GM04503 (cell line): ENCODE results near the gene OMG.
"Not testable (repeated sequence)": the region's sequence is repeated elsewhere in the genome, so short reads cannot be mapped to it uniquely, and the experiment has no call there.

Experiments
- DNase-seq: peaks from one replicate; pipeline ENCODE4 v3.0.0-alpha.2; 2012; ENCODE audit warnings: low read depth

The OMG gene

DNA sequence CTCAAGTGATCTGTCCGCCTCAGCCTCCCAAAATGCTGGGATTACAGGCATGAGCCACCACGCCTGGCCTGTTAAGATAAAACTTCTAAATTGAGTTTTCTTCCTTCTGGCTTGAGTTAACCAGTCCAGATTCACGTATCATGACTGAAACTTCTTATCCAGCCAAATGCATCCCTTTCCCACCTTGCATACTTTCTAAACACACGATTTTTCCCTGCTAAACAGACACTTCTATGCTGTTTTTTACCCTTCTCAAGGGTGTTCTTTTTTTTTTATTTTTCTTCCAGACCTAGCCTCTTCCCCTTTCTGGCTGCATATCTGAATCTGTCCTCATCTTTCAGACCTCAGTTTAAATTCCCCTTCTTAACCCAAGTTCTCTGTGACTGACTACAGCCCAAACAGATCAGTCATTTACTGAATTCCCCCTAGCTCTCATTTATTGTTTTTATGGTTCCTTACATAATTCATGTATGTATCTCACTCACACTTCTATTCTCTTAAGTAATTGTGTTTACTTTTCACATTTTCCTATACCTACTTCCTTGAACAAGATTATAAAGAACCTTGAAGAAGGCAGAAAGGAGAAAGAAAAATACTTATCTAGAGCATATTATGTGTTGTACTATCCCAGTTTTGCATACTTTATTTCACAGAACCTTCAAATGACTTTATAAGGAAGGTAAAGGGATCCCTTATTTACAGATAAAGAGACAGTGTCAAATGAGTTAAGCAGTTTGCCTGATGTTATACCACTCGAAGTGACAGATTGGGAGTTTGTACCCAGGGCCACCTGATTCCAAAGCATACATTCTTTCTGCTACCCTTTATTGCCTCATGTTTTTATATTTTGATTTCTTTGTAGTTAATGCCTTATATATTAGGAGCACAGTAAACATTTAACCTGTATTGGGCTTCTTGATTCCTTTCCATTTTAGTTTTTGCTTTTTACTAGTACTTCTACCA, 11.6 kb upstream of the OMG start:
- no peak for DNase-seq

DNA sequence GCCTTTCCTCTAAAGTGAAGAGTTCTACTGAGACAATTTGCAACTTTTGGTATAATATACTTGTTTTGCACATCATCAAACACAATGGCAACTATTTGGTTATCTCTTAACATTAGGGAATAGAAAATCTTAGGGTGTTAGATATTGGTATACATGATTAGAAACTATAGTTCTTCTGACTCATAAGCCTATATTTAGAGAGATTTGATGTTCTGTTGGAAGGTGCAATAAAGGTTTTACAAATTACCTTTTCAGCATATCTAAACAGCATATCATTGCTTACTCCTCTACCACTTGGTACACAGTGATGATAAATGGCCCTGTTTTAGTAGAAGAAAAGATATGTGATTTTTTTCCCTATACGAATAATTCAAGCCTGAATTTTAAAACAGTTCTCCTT, 10.6 kb upstream of the OMG start:
- no peak for DNase-seq

DNA sequence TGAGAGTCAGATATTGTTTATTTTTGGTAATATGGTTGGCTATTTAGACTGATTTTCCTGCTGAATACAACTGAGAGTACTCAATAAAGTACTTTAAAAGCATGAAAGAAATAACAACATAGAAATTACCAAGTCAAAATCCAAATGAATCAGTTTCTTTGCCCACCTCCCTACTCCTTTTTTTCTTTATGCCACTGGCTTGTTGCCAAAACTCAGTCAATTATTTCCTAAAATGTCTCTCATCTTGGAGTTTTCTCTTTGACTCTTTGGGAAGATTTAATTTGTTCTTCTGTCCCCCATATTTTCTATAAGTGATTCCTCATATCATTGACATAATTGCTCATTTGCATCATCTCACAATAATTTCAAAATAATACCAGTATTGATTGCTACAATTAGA, 2.6 kb upstream of the OMG start:
- DNase-seq: no peak

DNA sequence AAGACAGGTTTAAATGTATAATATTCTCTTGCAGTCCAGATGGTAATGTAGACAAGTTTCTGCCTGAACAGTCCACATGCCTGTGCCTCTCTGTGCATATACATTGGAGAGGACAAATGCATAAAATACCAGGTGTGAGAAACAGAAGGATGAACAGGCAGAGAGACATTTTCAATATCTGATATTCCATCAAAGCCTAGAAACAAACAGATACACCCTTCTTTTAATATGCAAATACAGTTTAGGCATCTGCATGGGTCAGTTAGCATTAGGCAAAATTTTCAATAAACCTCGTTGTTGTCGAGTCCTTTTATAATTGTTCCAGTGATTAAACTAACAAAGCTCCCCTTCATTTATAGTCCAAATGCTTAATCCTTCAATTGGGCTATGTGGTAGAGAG, 897 bp downstream of the OMG start:
- no peak for DNase-seq

DNA sequence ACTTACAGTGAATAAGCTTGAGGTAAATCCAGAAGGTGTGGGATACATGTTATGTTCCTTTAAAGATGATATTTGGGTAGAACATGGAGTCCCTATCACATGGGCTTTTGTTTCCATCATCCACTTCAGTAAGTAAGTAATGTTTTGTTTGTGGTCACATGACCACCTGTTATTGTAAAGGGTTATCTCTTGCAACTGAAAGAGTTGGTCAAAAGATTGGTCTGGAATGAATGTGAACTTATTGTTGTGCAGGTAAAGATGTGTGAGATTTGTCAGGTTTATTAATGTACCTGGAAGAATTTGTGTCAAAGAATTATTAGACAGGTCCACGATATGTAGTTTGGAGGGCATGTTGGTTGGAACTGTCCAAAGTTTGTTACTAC, 1.6 kb downstream of the OMG start:
- DNase-seq: no peak

DNA sequence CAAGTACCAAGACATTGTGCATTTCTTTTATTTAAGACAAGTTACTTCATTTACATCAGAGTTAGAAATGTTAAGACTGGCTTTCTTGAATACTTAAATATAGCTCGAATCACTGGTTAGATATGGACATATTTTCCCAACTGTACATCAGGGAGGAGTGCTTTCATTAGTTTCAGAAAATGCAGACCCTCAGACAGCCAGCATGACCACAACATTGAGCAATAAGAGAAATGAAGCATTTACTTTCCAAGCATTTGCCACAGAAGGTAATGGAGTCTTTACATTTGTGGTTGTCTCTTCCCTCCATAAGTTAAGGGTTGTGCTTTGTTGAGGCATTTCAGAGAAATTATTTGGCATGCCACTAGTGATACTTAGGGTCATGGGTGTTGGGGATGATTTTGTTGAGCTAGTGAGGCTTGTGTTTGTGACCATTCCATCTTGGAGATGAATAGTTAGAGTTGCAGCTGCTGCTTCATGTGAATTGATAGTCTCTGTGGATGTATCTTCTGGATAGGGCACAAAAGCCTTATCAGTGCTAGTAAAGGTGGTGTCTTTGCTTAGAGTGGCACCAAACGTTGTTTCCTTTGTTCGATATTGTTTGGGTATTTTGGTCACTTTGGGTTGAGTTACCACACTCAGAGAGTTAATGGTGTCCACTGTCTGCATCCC, 2.1 kb downstream of the OMG start:
- no peak for DNase-seq

DNA sequence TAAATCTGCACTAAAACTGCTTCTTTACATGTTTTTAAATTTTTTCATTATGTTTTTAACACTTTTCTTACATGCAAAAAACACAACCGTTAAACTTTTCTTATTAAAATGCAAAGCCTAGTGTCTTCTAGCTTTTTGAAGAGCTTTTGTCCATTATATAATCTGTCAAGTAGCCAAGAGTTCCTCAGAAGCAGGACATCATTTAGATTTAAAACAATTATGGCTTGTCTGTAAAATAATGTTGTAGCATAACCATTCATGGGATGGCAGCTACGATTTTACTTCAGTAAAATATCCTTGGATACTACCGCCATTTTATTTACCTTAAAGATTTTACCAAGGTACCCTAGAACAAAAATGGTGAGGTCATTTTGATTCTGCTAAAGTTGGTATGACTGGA, 2.8 kb downstream of the OMG start:
- DNase-seq: no peak

DNA sequence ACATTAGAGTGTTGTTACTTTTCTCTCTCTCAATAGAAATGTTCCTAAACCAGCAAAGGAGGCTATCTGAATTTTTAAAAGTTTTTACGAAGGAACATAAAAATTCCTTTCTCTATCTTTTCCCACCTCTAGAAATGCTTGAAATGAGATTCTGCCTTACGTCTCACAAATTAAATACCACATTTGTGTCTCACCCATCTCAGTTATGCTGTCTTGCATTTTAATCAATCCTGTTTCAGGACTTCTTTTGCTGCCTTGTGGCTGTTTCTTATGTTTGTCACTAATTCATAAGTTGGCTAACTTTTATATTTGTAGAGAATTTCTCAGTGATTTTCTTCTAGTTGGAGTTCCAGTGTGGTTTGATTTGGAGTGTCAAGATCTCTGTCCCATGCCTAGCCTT, 3.5 kb downstream of the OMG start:
- no peak for DNase-seq

DNA sequence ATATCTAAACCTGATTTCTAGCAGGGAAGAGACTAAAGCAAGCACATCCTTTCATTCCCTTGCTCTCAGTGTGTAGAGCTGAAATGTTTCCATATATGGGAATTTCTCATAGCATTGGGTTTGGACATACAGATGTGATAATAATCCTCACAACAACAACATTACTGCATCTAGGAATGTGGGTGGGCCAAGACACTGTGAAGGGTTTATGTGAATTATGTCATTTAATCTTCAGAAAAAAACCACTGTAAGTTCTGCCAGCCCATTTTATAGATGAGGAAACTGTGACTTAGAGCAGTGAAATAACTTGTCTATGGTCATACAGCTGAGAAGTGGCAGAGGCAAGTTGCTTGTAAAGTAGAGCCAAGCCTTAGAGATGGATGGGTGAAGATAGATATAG, 5.2 kb downstream of the OMG start:
- DNase-seq: no peak

DNA sequence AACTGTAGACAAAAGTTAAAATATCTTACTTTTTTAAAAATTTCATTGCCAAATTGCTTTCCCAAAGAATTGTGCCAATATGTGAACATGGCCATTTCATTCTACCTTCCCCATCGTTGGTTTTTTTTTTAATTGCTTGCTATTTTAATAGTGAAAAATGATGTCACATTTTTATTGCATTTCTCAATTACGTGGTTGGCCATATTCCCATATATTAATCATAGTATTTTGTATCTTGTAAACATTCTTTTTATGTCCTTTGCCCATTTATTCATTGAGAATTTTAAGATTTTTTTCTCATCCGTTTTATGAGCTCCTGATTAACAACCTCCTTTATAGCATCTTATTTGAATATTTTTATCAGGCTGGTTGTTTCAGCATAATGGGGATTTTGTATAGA, 7.2 kb downstream of the OMG start:
- no peak for DNase-seq

DNA sequence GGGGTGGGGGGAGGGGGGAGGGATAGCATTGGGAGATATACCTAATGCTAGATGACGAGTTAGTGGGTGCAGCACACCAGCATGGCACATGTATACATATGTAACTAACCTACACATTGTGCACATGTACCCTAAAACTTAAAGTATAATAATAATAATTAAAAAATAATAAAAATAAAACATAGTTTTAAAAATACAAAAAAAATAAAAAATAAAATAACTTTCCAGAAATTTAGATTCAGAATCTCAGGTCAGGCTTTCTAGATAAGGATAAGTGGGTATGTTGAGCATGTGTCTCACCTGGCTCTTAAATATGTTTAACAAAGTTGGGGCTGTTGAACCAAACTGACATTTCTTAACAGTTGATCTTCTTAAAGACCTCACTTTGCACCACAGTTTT, 9.1 kb downstream of the OMG start:
- not testable (repeated sequence) for DNase-seq

DNA sequence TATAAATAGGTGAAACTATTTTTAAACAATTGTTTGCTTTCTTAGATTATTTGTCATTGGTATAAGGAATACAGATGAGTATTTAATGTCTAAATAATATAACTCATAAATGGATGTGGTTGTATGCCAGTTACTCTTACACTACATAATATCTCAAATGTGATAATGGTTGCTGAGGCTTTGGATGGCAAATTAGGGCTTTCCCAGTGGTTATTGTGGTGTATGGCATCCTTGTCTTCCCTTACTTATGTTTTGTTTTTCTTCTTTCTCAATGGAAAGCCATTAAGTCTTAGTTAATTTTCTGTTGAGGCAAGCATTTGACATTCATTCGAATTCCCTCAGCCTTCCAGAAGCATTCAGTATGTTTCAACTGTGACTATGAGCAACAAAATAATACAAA, 10.5 kb downstream of the OMG start:
- DNase-seq: no peak

DNA sequence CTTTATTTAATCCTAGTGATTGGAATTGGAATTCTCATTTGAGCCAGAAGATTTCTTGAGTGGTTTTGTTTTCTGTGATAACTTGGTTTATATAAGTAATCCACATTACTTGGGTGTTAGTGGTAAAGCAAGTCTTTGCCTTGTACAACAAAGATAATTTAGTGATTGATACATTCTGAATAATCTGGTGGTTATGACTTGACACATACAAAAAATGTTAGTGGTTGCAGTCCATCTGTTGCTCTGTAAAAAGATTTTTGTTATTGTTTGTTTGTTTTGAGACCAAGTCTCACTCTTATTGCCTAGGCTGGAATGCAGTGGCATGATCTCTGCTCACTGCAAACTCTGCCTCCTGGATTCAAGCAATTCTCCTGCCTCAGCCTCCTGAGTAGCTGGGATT, 13.2 kb downstream of the OMG start:
- DNase-seq: no peak

DNA sequence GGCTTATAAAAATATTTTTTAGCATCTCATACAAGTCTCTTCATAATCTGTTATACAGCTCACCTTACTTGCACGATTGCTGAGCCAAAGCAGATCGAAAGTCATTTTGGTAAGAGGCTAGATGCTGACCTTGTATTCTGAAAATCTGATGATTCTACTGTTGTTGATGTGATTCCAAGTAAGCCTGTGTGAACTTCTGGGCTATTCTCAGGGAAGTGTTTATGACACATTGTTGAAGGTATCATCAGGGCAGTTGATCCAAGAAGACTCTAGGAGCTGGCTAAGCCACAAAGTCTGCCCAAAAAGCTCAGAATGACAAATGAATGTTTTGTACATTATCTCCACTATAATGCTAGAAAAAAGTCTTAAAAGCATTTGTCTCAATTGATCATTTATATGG, 16.0 kb downstream of the OMG start:
- no peak for DNase-seq

DNA sequence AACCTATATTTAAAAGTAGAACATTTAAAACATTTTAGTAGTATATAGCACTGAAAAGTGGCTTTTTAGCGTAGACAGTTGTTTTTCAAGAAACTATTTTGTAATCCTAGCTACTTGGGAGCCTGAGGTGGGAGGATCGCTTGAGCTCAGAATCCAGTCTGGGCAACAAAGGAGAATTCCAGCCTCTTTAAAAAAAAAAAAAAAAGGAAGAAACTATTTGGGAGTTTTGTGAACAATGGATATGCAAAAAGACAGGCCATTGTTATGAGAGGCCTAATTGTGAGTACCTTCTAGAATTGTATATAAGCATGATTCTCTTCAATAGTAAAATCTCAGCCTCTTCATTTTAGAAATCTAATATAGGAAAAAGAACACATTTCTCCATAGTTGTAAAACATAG, 17.6 kb downstream of the OMG start:
- DNase-seq: no peak

DNA sequence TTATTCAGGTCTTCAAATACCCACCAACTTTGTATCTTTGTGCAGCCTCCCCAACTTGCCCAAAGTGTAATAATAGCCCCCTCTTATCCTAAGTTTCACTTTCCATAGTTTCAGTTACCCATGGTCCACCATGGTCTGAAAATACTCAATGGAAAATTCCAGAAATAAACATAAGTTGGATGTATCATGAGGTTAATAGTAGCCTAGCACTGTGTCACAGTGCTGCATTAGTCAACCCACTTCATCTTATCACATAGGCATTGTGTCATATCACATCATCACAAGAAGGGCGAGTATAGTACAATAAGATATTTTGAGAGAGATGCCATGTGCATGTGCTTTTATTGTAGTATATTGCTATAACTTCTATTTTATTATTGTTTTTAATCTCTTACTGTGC, 21.9 kb downstream of the OMG start:
- DNase-seq: no peak

DNA sequence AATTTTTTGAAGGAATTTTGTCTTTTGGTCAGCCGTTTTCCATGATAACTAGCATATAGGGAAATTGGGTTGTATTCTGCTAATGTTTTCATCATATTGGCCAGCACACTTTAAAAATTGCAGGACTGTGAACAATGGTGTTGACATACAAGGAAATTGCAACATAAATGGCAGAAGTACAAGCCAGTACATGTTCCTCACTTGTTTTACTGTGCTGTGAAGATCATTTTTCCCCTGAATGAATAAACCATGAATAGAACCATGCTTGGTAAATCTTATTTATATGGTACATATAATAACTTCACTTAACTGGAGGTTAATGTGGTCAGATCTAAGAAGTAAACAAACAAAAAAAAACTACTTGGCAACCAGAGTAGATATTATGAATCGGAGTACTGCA, 22.8 kb downstream of the OMG start:
- DNase-seq: peak; percentile 55

DNA sequence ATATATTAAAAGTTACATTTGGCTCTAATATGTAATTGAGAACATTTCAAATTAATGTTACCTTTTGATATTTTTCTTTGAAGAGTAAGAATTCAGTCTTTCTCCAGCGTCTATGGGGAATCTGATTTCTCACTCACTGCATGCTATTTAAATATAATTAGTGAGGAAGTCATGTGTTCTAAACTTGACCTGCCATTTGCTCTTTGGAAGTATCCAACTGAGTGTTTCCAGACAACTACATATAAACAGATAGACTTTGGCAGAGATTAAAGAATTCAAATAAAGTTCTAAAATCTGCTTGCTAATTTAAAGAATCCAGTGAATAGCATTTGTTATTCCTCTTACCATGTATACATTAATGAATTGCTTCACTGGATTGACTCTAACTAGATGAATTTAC, 23.5 kb downstream of the OMG start:
- DNase-seq: no peak

DNA sequence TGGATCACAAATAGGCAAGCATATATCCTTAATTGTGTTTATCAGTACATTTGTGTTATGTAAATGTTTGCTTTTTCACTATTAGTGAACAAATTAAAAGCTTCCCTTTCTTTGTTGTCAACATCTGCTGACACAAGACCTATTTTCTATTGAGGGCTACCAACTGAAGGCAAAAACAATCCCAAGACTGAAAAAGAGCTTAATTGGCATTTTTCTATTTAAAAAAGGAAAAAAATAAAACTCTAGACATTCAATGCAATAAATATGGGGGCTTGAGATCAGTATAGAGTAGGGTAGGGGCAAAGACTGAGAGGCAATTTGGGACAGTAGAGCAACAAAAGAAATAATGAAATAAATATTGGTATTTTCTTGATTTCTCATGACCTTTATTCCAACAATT, 24.2 kb downstream of the OMG start:
- no peak for DNase-seq

DNA sequence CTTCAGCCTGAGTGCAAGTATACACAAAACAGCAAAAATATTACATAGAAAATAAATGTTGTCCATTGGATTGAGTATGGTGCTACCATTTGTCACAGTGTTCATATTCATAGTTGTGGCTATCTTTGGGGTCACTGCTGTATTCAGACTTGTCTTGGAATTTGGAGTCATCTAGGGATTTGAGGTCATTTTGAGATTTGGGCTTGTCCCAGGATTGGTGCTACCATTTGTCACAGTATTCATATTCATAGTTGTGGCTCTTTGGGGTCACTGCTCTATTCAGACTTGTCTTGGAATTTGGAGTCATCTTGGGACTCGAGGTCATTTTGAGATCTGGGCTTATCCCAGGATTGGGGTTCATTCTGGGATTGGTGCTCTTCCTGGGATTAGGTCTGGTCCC, 24.8 kb downstream of the OMG start:
- DNase-seq: no peak

DNA sequence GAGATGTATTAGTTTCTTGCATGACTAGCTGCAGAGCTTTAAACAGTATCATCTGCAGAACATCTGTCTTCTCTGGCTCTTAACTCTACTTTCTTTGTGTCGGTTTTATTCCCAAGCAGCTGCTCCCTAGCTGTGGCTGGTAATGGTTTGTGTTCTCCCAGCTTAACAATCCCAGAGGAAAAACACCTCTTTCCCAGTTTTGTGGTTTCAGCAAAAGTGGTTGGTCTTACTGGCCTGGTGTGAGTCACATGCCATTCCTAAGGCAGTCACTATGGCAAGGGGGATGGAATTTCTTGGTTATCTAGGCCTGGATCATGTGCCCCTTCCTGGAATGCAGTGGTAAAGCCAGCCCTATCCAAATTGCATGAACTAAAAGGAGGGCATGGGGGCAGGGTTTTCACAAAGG, 27.5 kb downstream of the OMG start:
- DNase-seq: peak; percentile 99

DNA sequence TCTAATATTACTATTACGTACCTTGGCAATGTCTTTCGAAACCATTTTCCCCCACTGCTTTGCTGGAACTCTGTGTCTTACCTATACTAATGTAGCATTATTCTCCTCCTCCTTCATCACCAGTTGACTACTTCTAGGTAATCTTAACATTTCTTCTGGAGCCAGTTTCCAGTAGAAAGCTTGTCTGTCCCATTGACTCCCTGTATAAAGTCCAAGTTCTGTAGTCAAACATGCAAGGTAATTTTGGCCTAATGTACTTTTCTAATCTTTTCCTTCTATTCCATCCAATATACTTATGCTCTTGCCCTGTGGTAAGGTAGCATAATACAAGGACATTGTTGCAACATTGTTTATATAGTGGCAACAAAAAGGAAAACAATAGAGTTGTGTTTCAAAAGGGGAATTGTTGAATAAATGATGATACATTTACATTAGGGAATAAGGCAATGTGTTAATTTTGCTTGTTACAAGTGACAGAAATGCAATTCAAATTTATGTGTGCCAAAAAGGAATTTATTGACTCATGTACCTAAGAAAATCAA, 27.9 kb downstream of the OMG start:
- DNase-seq: peak; percentile 6

DNA sequence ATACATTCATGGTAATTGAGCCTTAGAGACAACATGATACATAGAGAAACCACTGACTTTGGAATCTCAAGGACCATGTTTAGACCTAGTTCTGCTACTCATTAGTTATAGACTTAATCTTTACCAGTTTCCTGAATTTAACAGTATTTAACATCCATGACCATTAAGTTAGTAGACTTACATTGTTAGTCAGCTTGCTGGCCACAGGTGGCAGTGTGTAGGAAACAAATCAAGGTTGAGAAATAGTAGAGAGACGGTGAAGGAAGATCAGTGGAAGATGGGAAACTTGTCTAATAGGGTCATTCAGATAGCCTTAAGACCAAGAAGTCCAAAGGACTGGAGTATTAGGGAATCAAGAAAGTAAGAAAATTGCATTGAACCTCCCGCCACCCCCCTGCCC, 31.0 kb downstream of the OMG start:
- no peak for DNase-seq
